A549 treated with Hydrocortisone at 1 μM for 4 hours (cell line): ENCODE measurements around the gene PPFIA2. TPM values are rescaled to one million over a fixed set of nuclear protein-coding genes. Genes with fewer than 3 reads are reported as not detected.

ENCODE experiments used
- total RNA-seq: library from RNA; stranded (reverse); fragments of 200-300 nt; extraction: Qiagen RNA extraction; gene quantifications from 5 replicates; pipeline ENCODE4 v1.2.3, GENCODE V29; 2022

PPFIA2 gene
- total RNA-seq, result not detected in 5 replicates

DNA sequence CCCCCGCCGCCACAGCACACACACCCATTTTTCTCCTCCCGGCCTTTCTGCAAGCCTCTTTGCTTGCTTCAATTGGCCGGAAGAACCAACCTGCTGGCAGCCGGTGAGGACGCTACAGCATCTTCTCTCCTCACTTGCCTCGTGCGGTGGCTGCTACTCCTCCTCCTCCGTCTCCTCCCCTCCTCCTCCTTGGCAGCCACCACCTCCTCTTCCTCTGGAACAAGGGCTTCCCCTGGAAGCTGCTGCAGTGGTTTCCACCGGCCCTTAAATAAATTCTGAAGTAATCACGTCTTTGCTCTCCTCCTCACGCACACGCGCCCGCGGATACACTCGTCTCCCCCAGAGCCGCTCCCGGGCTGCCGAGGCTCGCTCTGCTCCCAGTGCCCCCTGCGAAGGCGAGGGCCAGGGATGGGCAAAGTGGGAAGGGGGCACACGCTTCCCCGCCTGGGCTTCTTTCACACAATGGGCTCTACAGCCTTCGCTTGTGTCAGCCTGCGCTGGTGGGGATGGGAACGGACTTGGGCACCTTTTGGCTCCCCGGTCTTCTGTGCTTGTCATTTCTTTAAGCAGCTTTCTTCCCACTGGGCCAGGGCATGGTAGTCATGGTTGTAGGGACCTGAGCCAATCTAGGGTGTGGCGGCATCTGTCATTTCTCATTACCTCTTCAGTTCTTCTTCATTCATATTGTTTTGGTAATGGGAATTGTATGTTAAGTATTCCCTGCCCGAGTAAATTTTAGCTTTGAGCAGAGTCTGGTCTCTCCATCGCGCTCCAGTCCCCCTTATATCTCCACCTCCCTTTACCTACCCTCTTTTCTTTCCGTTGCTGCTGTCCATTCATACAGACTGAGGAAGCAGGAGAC lies at the start of gene PPFIA2:
TSS of gene PPFIA2 (minus strand) at position 161 of the 862 bp plus-strand sequence.

